DND-41 (cell line): ENCODE measurements around the gene CYP1A1.

Source experiments
- ATAC-seq: fragments of 200-7000 bp; cut with Tn5 transposase; 3 replicates; pipeline ENCODE4 v1.9.1; 2021; ENCODE audit warnings: low read depth; ENCODE audit not compliant: insufficient read depth
- DNase-seq: peaks from one replicate; pipeline ENCODE4 v3.0.0-alpha.2; 2020
- H2AFZ ChIP-seq: 2 replicates; pipeline ENCODE4 v1.6.0; 2012; ENCODE audit warnings: low read depth, low read length
- H3K27ac ChIP-seq: 2 replicates; pipeline ENCODE4 v1.5.1; 2012; ENCODE audit warnings: low read length, inconsistent platforms
- H3K27me3 ChIP-seq: fragments of 200-600 bp; sonication (generic); 2 replicates; pipeline ENCODE4 v1.6.0; 2012; ENCODE audit warnings: low read length, mild to moderate bottlenecking, inconsistent platforms; ENCODE audit not compliant: insufficient read depth, poor library complexity
- H3K36me3 ChIP-seq: 2 replicates; pipeline ENCODE4 v1.5.1; 2012; ENCODE audit warnings: low read length, inconsistent platforms; ENCODE audit not compliant: insufficient read depth
- H3K4me1 ChIP-seq: 2 replicates; pipeline ENCODE4 v1.5.1; 2012; ENCODE audit warnings: mild to moderate bottlenecking, low read length; ENCODE audit not compliant: insufficient read depth
- H3K4me2 ChIP-seq: 2 replicates; pipeline ENCODE4 v1.6.0; 2012; ENCODE audit warnings: mild to moderate bottlenecking, moderate library complexity, low read length, inconsistent platforms; ENCODE audit not compliant: insufficient read depth
- H3K4me3 ChIP-seq, 2 experiments: fragments of 200-600 bp in 1 of 2; shearing (Covaris generic) in 1 of 2; 2 replicates each; pipeline ENCODE4 v1.5.1; 2012 to 2016; ENCODE audit warnings: inconsistent platforms in 2 of 2, low read length in 2 of 2, mild to moderate bottlenecking in 2 of 2, low read depth in 1 of 2, moderate library complexity in 1 of 2
- H3K79me2 ChIP-seq: 2 replicates; pipeline ENCODE4 v1.6.0; 2012; ENCODE audit warnings: low read length, inconsistent platforms; ENCODE audit not compliant: insufficient read depth
- H3K9ac ChIP-seq: 2 replicates; pipeline ENCODE4 v1.6.0; 2012; ENCODE audit warnings: low read depth, mild to moderate bottlenecking, inconsistent platforms, low read length, moderate library complexity
- H3K9me3 ChIP-seq: 2 replicates; pipeline ENCODE4 v1.5.1; 2012; ENCODE audit warnings: low read length, moderate library complexity, mild to moderate bottlenecking, inconsistent platforms; ENCODE audit not compliant: insufficient read depth, severe bottlenecking
- H4K20me1 ChIP-seq: 2 replicates; pipeline ENCODE4 v1.6.0; 2012; ENCODE audit warnings: low read length; ENCODE audit not compliant: insufficient read depth
- CTCF ChIP-seq: IDR thresholded peaks from 2 replicates; pipeline ENCODE4 v1.5.1; 2012; ENCODE audit warnings: borderline replicate concordance, low read length, moderate library complexity, mild to moderate bottlenecking; ENCODE audit not compliant: poor library complexity, severe bottlenecking; ENCODE audit errors: extremely low read depth
- EZH2 ChIP-seq: IDR thresholded peaks from 3 replicates; pipeline ENCODE4 v1.6.1; 2012; ENCODE audit warnings: borderline replicate concordance, low read depth, mild to moderate bottlenecking, moderate library complexity, low read length, inconsistent platforms; ENCODE audit not compliant: severe bottlenecking

Gene CYP1A1

GRCh38 chr15:74669627-74670026 lies 55.7 kb downstream of the CYP1A1 start:
- no peaks in the 10 kb centered on the region for H4K20me1 ChIP-seq
- ATAC-seq (no peak), DNase-seq (no peak)
- H3K36me3 ChIP-seq = peaks cover 38% of the 10 kb centered on the region
- H3K4me2 ChIP-seq = no peak overlapping the region
- peaks cover 8% of the 10 kb centered on the region; the same call in 1 of the 2 replicates for H3K79me2 ChIP-seq
- no peak overlapping the region for H3K9ac ChIP-seq
- H2AFZ ChIP-seq = no peak overlapping the region
- no peaks in the 10 kb centered on the region for H3K27me3 ChIP-seq
- H3K4me3 ChIP-seq = no peak overlapping the region
- H3K27ac ChIP-seq = no peak overlapping the region
- H3K9me3 ChIP-seq = no peaks in the 10 kb centered on the region
- TF ChIP-seq CTCF = no peak
- no peak for TF ChIP-seq EZH2
- no peaks in the 10 kb centered on the region for H3K4me1 ChIP-seq
